M059J (cell line): ENCODE results near the gene ZC3H12C. TPM values are rescaled to one million over a fixed set of nuclear protein-coding genes. Genes with fewer than 3 reads are reported as not detected.

Source experiments
- DNase-seq: peaks from one replicate; pipeline ENCODE4 v3.0.0-alpha.2; 2012; ENCODE audit warnings: low read depth
- total RNA-seq: library from RNA; depleted of rRNA; stranded (reverse); fragments of >200 nt; shearing (Covaris generic); gene quantifications from 2 replicates; pipeline ENCODE4 v1.2.3, GENCODE V29; 2014

The ZC3H12C gene
- total RNA-seq, 1 experiment from 2014 or later: 14.8 TPM

GRCh38 chr11:110148775-110149744, 55.9 kb downstream of the ZC3H12C start:
- DNase-seq: peak; percentile 91

- DNase-seq: no peak
Observed at GRCh38 chr11:110152199-110152598, 59.0 kb downstream of the ZC3H12C start.

- no peak for DNase-seq
Observed at GRCh38 chr11:110153474-110153873, 60.3 kb downstream of the ZC3H12C start.

GRCh38 chr11:110156503-110156902, 63.3 kb downstream of the ZC3H12C start:
- DNase-seq: no peak

- no peak for DNase-seq
Observed at GRCh38 chr11:110158317-110159200, 65.4 kb downstream of the ZC3H12C start.

- DNase-seq: no peak
Observed at GRCh38 chr11:110159476-110159875, 66.3 kb downstream of the ZC3H12C start.

GRCh38 chr11:110160016-110160415, 66.8 kb downstream of the ZC3H12C start:
- no peak for DNase-seq

GRCh38 chr11:110160437-110160836, 67.2 kb downstream of the ZC3H12C start:
- no peak for DNase-seq

- DNase-seq: no peak
Observed at GRCh38 chr11:110161061-110161460, 67.9 kb downstream of the ZC3H12C start.

GRCh38 chr11:110162216-110162615, 69.0 kb downstream of the ZC3H12C start:
- no peak for DNase-seq

- DNase-seq: no peak
Observed at GRCh38 chr11:110165039-110165925, 72.1 kb downstream of the ZC3H12C start.

GRCh38 chr11:110168033-110168803, 75.0 kb downstream of the ZC3H12C start:
- no peak for DNase-seq

- no peak for DNase-seq
Observed at GRCh38 chr11:110169738-110170137, 76.5 kb downstream of the ZC3H12C start.

- no peak for DNase-seq
Observed at GRCh38 chr11:110172468-110173065, 79.4 kb downstream of the ZC3H12C start.

GRCh38 chr11:110173811-110174644, 80.8 kb downstream of the ZC3H12C start:
- peak; percentile 69 for DNase-seq

- peak; percentile 32 for DNase-seq
Observed at GRCh38 chr11:110174645-110175310, 81.6 kb downstream of the ZC3H12C start.

GRCh38 chr11:110176366-110177085, 83.3 kb downstream of the ZC3H12C start:
- peak; percentile 77 for DNase-seq

- DNase-seq: peak; percentile 45
Observed at GRCh38 chr11:110177086-110177456, 83.9 kb downstream of the ZC3H12C start.
